Spleen (tissue), 7 donors: ENCODE measurements around the gene UBASH3B.
A peak's percentile ranks its signal among the peaks of the same experiment; 100 is the strongest.

Experiments used
- CTCF ChIP-seq, 11 experiments: fragments of 200-600 bp in 7 of 11; fragments of 450-650 bp in 4 of 11; sonication (generic) in 4 of 11; IDR thresholded peaks in 8 of 11; conservative IDR thresholded peaks in 3 of 11; 1 replicate in 7 of 11; 2 replicates in 4 of 11; pipeline versions ENCODE4 v1.4.0 to v1.8.0; 2016 to 2021; ENCODE audit warnings: antibody characterized with exemption in 11 of 11, inconsistent platforms in 4 of 11, mild to moderate bottlenecking in 1 of 11
- POLR2A ChIP-seq, 3 donors: fragments of 450-650 bp; IDR thresholded peaks; one replicate each; pipeline ENCODE4 v1.5.1; 2017; ENCODE audit warnings: antibody characterized with exemption in 3 of 3, mild to moderate bottlenecking in 1 of 3
- POLR2AphosphoS5 ChIP-seq, 3 donors: sonication (generic); formaldehyde crosslinking; IDR thresholded peaks; one replicate each; pipeline ENCODE4 v1.5.1; 2017; ENCODE audit warnings: antibody characterized with exemption in 3 of 3
- donor health status: DM: no; HTN: no; CAD: no; lungs with moderate emphysema.
- donor health status: DM: no; HTN: no; CAD: no.
- donor health status: DM: no; HTN: no; CAD: no.

GRCh38 chr11:122814401-122814800 lies 158.9 kb downstream of the UBASH3B start:
- TF ChIP-seq CTCF (IDR thresholded peaks at IDR 0.05 in 8 of 11, conservative IDR thresholded peaks at IDR 0.05 in 3 of 11) (peak in 1 of 11 experiments; percentile 13), POLR2A (IDR thresholded peaks at IDR 0.05) (no peak), POLR2AphosphoS5 (IDR thresholded peaks at IDR 0.05) (no peak)
